Fibroblast of lung (primary cell): ENCODE results near the gene SPANXN1.

Source experiments
- EZH2 ChIP-seq: IDR thresholded peaks from 2 replicates; pipeline ENCODE4 v1.5.1; 2012; ENCODE audit warnings: low read length, control low read depth, mild to moderate bottlenecking; ENCODE audit errors: missing control alignments
- TF ChIP-seq, protein P1 (sequence below), 2 donors: IDR thresholded peaks in 1 of 2; conservative IDR thresholded peaks in 1 of 2; 1 replicate in 1 of 2; 2 replicates in 1 of 2; pipeline ENCODE4 v1.5.1; 2011 to 2012; ENCODE audit warnings: low read length in 2 of 2, control low read depth in 1 of 2, inconsistent platforms in 1 of 2, low read depth in 1 of 2, mild to moderate bottlenecking in 1 of 2

- TF ChIP-seq, protein P1, sequence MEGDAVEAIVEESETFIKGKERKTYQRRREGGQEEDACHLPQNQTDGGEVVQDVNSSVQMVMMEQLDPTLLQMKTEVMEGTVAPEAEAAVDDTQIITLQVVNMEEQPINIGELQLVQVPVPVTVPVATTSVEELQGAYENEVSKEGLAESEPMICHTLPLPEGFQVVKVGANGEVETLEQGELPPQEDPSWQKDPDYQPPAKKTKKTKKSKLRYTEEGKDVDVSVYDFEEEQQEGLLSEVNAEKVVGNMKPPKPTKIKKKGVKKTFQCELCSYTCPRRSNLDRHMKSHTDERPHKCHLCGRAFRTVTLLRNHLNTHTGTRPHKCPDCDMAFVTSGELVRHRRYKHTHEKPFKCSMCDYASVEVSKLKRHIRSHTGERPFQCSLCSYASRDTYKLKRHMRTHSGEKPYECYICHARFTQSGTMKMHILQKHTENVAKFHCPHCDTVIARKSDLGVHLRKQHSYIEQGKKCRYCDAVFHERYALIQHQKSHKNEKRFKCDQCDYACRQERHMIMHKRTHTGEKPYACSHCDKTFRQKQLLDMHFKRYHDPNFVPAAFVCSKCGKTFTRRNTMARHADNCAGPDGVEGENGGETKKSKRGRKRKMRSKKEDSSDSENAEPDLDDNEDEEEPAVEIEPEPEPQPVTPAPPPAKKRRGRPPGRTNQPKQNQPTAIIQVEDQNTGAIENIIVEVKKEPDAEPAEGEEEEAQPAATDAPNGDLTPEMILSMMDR (conservative IDR thresholded peaks at IDR 0.05 in 1 of 2, IDR thresholded peaks at IDR 0.05 in 1 of 2; ENCODE audit: low read depth in 1 of 2, low read length in 2 of 2): no peak
- TF ChIP-seq EZH2: no peak
Measured at GRCh38 chrX:145292218-145292617, 44.9 kb downstream of the SPANXN1 start.
